GM12864 (cell line): ENCODE measurements around the gene TMUB2.
A peak's percentile ranks its signal among the peaks of the same experiment; 100 is the strongest.

Experiments
- DNase-seq: peaks from one replicate; pipeline ENCODE4 v3.0.0-alpha.2; 2011; ENCODE audit warnings: low read depth
- H3K4me3 ChIP-seq: 2 replicates; pipeline ENCODE4 v1.5.1; 2011; ENCODE audit warnings: mild to moderate bottlenecking, low read depth, low read length, control low read depth
- CTCF ChIP-seq: IDR thresholded peaks from 2 replicates; pipeline ENCODE4 v1.5.1; 2011; ENCODE audit warnings: low read depth, mild to moderate bottlenecking, moderate library complexity, low read length, control low read depth, inconsistent platforms; ENCODE audit errors: missing control alignments

Gene TMUB2

GRCh38 chr17:44198721-44199552, 12.2 kb downstream of the TMUB2 start:
- peak overlapping the region; percentile 71 for H3K4me3 ChIP-seq
- no peak for DNase-seq
- TF ChIP-seq CTCF, result no peak

GRCh38 chr17:44199553-44200477, 13.0 kb downstream of the TMUB2 start, which contains the start of gene ATXN7L3:
TSS of gene ATXN7L3 (minus strand) at chr17:44199884. CDS start at chr17:44198070, 1,814 bp downstream.
- DNase-seq, result peak; percentile 92
- no peak for TF ChIP-seq CTCF
- H3K4me3 ChIP-seq, result peak within 1 kb of the TSS; percentile 71

- peak overlapping the region; percentile 69 for H3K4me3 ChIP-seq
- no peak for DNase-seq
- TF ChIP-seq CTCF, result no peak
These were observed 13.8 kb downstream of the TMUB2 start for GRCh38 chr17:44200478-44201155.

GRCh38 chr17:44202756-44203155, 16.0 kb downstream of the TMUB2 start:
- TF ChIP-seq CTCF, result no peak
- no peak overlapping the region for H3K4me3 ChIP-seq
- DNase-seq, result no peak

- DNase-seq, result peak; percentile 76
- TF ChIP-seq CTCF, result peak; percentile 79
- H3K4me3 ChIP-seq, result no peak overlapping the region
These were observed 17.1 kb downstream of the TMUB2 start for GRCh38 chr17:44203731-44204440.

GRCh38 chr17:44204441-44204882, 17.7 kb downstream of the TMUB2 start:
- TF ChIP-seq CTCF, result no peak

More at GRCh38 chr17:44204441-44204882, 17.7 kb downstream of the TMUB2 start:
- H3K4me3 ChIP-seq, result no peak overlapping the region
- DNase-seq, result no peak
